KMS-11 (cell line): ENCODE measurements around the gene MACROD2.

ENCODE experiments used
- H2AFZ ChIP-seq: fragments of 200-600 bp; sonication (generic); 2 replicates; pipeline ENCODE4 v1.6.1; 2016; ENCODE audit warnings: antibody characterized with exemption, mixed run types, low read depth
- H3K27ac ChIP-seq: fragments of 200-600 bp; sonication (generic); 2 replicates; pipeline ENCODE4 v1.6.1; 2016; ENCODE audit warnings: mild to moderate bottlenecking, mixed run types
- H3K27me3 ChIP-seq: fragments of 200-600 bp; sonication (generic); 2 replicates; pipeline ENCODE4 v1.6.1; 2017; ENCODE audit warnings: mild to moderate bottlenecking, low read depth, mixed run types, moderate library complexity; ENCODE audit not compliant: insufficient read depth
- H3K36me3 ChIP-seq: fragments of 200-600 bp; sonication (generic); 2 replicates; pipeline ENCODE4 v1.6.1; 2017; ENCODE audit warnings: mild to moderate bottlenecking, mixed run types; ENCODE audit not compliant: insufficient read depth
- H3K4me1 ChIP-seq: fragments of 200-600 bp; sonication (generic); 2 replicates; pipeline ENCODE4 v1.6.1; 2016; ENCODE audit warnings: mild to moderate bottlenecking, low read depth, mixed run types; ENCODE audit not compliant: poor library complexity, severe bottlenecking
- H3K4me2 ChIP-seq: fragments of 200-600 bp; sonication (generic); 2 replicates; pipeline ENCODE4 v1.7.0; 2016; ENCODE audit warnings: mild to moderate bottlenecking, mixed run types
- H3K4me3 ChIP-seq: fragments of 200-600 bp; sonication (generic); IDR thresholded peaks from 2 replicates; pipeline ENCODE4 v1.6.1; 2017; ENCODE audit warnings: low read depth, low read length, mixed read lengths; ENCODE audit not compliant: insufficient read depth
- H3K79me2 ChIP-seq: fragments of 200-600 bp; sonication (generic); 2 replicates; pipeline ENCODE4 v1.6.1; 2016; ENCODE audit warnings: low read depth, mixed run types; ENCODE audit not compliant: insufficient read depth
- H3K9ac ChIP-seq: fragments of 200-600 bp; sonication (generic); 2 replicates; pipeline ENCODE4 v1.6.1; 2016; ENCODE audit warnings: mild to moderate bottlenecking, mixed run types
- H4K20me1 ChIP-seq: fragments of 200-600 bp; sonication (generic); 2 replicates; pipeline ENCODE4 v1.6.1; 2016; ENCODE audit warnings: mild to moderate bottlenecking, mixed run types; ENCODE audit not compliant: insufficient read depth
- CTCF ChIP-seq: fragments of 200-600 bp; sonication (generic); conservative IDR thresholded peaks from 2 replicates; pipeline ENCODE4 v1.6.1; 2017; ENCODE audit warnings: low read depth, mild to moderate bottlenecking, antibody characterized with exemption, low read length, moderate library complexity, mixed read lengths

The MACROD2 gene

GRCh38 chr20:15794409-15794808 is 1799.1 kb downstream of the MACROD2 start:
- no peak overlapping the region for H3K4me2 ChIP-seq
- no peaks in the 10 kb centered on the region for H3K4me1 ChIP-seq
- H4K20me1 ChIP-seq = no peaks in the 10 kb centered on the region
- H3K36me3 ChIP-seq = no peaks in the 10 kb centered on the region
- TF ChIP-seq CTCF = no peak
- no peaks in the 10 kb centered on the region for H3K27me3 ChIP-seq
- H3K9ac ChIP-seq = no peak overlapping the region
- no peak overlapping the region for H2AFZ ChIP-seq
- no peak overlapping the region for H3K4me3 ChIP-seq
- H3K79me2 ChIP-seq = no peaks in the 10 kb centered on the region
- H3K27ac ChIP-seq = no peak overlapping the region

- Histone ChIP-seq H4K20me1 (no peaks in the 10 kb centered on the region), H3K79me2 (no peaks in the 10 kb centered on the region), H3K4me2 (no peak overlapping the region), H3K36me3 (no peaks in the 10 kb centered on the region), H3K4me3 (no peak overlapping the region), H3K27me3 (no peaks in the 10 kb centered on the region), H2AFZ (no peak overlapping the region), H3K4me1 (no peaks in the 10 kb centered on the region), H3K27ac (no peak overlapping the region), H3K9ac (no peak overlapping the region)
- TF ChIP-seq CTCF = no peak
Measured at GRCh38 chr20:15795305-15796019, 1800.1 kb downstream of the MACROD2 start.

DNA sequence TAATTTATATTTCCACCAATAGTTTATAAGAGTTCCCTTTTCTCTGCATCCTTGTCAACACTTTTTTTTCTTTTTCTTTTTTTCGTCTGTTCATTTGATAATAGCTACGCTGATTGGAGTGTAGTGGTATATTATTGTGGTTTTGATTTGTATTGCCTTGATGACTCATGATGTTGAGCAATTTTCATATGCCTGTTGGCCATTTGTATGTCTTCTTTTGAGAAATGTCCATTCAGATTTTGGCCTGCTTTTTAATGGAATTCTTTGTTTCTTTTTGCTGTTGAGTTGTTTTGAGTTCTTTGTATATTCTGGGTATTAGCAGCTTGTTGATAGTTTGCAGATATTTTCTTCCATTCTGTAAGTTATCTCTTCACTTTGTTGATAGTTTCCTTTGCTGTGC is 1804.6 kb downstream of the MACROD2 start:
- H3K36me3 ChIP-seq = no peaks in the 10 kb centered on the region
- H3K4me1 ChIP-seq = no peaks in the 10 kb centered on the region
- no peak for TF ChIP-seq CTCF
- no peaks in the 10 kb centered on the region for H4K20me1 ChIP-seq
- no peaks in the 10 kb centered on the region for H3K79me2 ChIP-seq
- H3K9ac ChIP-seq = no peak overlapping the region
- no peak overlapping the region for H3K27ac ChIP-seq
- H3K27me3 ChIP-seq = no peaks in the 10 kb centered on the region
- no peak overlapping the region for H3K4me2 ChIP-seq
- no peak overlapping the region for H3K4me3 ChIP-seq
- H2AFZ ChIP-seq = no peak overlapping the region

DNA sequence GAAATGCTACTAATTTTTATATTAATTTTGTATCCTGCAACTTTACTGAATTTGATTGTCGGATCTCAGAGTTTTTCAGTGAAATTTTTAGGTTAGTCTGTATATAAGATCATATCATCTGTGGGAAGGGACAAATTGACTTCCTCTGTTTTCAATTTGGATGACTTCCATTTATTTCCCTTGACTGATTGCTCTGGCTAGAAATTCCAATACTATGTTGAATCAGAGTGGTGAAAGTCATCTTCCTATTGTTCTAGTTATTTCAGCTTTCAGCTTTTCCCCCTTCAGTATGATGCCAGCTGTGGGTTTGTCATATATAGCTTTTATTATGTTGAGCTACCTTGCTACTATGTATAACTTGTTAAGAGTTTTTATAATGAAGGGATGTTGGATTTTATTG is 1806.7 kb downstream of the MACROD2 start:
- Histone ChIP-seq H3K27me3 (no peaks in the 10 kb centered on the region), H3K4me3 (no peak overlapping the region)

More for the DNA sequence above, 1806.7 kb downstream of the MACROD2 start:
- Histone ChIP-seq H3K36me3 (no peaks in the 10 kb centered on the region), H3K79me2 (no peaks in the 10 kb centered on the region), H3K27ac (no peak overlapping the region), H3K4me2 (no peak overlapping the region), H3K9ac (no peak overlapping the region), H4K20me1 (no peaks in the 10 kb centered on the region), H3K4me1 (no peaks in the 10 kb centered on the region), H2AFZ (no peak overlapping the region)
- no peak for TF ChIP-seq CTCF
